Caco-2 (cell line): ENCODE measurements around the gene MIEF2. TPM values are rescaled to one million over a fixed set of nuclear protein-coding genes. Genes with fewer than 3 reads are reported as not detected.
A peak's percentile ranks its signal among the peaks of the same experiment; 100 is the strongest.

ENCODE experiments used
- BruUV-seq: library from RNA; stranded (reverse); fragments of 400-500 nt; replicated peaks from 2 replicates; lab custom pipeline; 2021; lab: Mats Ljungman, UMichigan
- CTCF ChIA-PET: fragments of 300-600 bp; sonication (Branson Sonifier 250); formaldehyde crosslinking; loops from one replicate; lab custom pipeline; 2022; ENCODE audit warnings: antibody characterized with exemption; lab: Charles Lee
- POLR2A ChIA-PET: fragments of 300-600 bp; sonication (Branson Sonifier 250); formaldehyde crosslinking; loops from one replicate; lab custom pipeline; 2022; ENCODE audit warnings: antibody characterized with exemption; lab: Charles Lee
- DNase-seq, 2 experiments: peaks; one replicate each; pipeline versions ENCODE4 v3.0.0 to v3.0.0-alpha.2; 2020 to 2022
- H3K27me3 ChIP-seq: replicated peaks from 2 replicates; pipeline ENCODE4 v1.6.0; 2011; ENCODE audit warnings: low read length; ENCODE audit not compliant: control insufficient read depth, insufficient read depth
- H3K36me3 ChIP-seq: 2 replicates; pipeline ENCODE4 v1.5.1; 2011; ENCODE audit warnings: low read length; ENCODE audit not compliant: control insufficient read depth, insufficient read depth
- H3K4me1 ChIP-seq: fragments of 250-450 bp; sonication (Bioruptor Pico); 2 replicates; pipeline ENCODE4 v1.5.1; 2020; ENCODE audit warnings: mild to moderate bottlenecking
- H3K4me3 ChIP-seq: 2 replicates; pipeline ENCODE4 v1.5.1; 2011; ENCODE audit warnings: low read depth, mild to moderate bottlenecking, control low read depth, low read length
- H3K9me3 ChIP-seq: fragments of 250-450 bp; sonication (Bioruptor Pico); 2 replicates; pipeline ENCODE4 v1.5.1; 2020; ENCODE audit warnings: mild to moderate bottlenecking, moderate library complexity
- H3K27ac Mint-ChIP-seq: one replicate; pipeline ENCODE4 v1.8.0; 2022; ENCODE audit warnings: mixed read lengths; ENCODE audit not compliant: unreplicated experiment
- H3K27me3 Mint-ChIP-seq: one replicate; pipeline ENCODE4 v1.8.0; 2022; ENCODE audit warnings: mixed read lengths; ENCODE audit not compliant: insufficient read depth, unreplicated experiment
- H3K36me3 Mint-ChIP-seq: one replicate; pipeline ENCODE4 v1.8.0; 2022; ENCODE audit warnings: mild to moderate bottlenecking, mixed read lengths; ENCODE audit not compliant: insufficient read depth, unreplicated experiment
- H3K4me1 Mint-ChIP-seq: one replicate; pipeline ENCODE4 v1.8.0; 2022; ENCODE audit warnings: low read depth, mixed read lengths; ENCODE audit not compliant: unreplicated experiment
- H3K4me3 Mint-ChIP-seq: one replicate; pipeline ENCODE4 v1.8.0; 2022; ENCODE audit warnings: mild to moderate bottlenecking, moderate library complexity, mixed read lengths; ENCODE audit not compliant: unreplicated experiment
- H3K9me3 Mint-ChIP-seq: one replicate; pipeline ENCODE4 v1.8.0; 2022; ENCODE audit warnings: mixed read lengths; ENCODE audit not compliant: unreplicated experiment
- intact Hi-C: fragments of 100-400 bp; cut with micrococcal nuclease; formaldehyde crosslinking; loops from one replicate; pipeline ENCODE4 v1.10.0; 2022; ENCODE audit not compliant: unreplicated experiment
- total RNA-seq: library from RNA; stranded (reverse); gene quantifications from 2 replicates; pipeline ENCODE4 v1.2.3, GENCODE V29; 2022
- TF ChIP-seq, protein P1 (sequence below), 2 experiments: fragments of 200-600 bp in 1 of 2; IDR thresholded peaks; 1 replicate in 1 of 2; 2 replicates in 1 of 2; pipeline versions ENCODE4 v1.5.1 to v1.8.0; 2011 to 2022; ENCODE audit warnings: antibody characterized with exemption in 1 of 2, control low read depth in 1 of 2, inconsistent platforms in 1 of 2, low read depth in 1 of 2, low read length in 1 of 2, mild to moderate bottlenecking in 1 of 2, moderate library complexity in 1 of 2; ENCODE audit not compliant: insufficient read depth in 1 of 2, severe bottlenecking in 1 of 2, unreplicated experiment in 1 of 2

MIEF2 gene
- total RNA-seq, 1 experiment from 2014 or later = 22.3 TPM

DNA sequence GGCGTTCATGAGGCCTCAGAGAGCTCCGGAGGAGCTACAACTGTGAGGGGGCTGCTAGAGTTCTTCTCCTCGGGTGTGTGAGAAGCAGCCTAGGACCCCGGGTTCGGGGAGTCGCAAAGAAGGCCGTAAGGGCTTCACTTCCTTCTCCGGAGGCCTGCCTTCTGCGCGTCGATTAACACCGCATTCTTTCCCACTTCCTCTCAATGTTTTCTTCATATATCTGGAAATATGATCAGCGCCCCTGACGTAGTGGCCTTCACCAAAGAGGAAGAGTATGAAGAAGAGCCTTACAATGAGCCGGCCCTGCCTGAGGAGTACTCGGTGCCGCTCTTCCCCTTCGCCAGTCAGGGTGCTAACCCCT, 55.1 kb downstream of the MIEF2 start:
- H3K4me3 Mint-ChIP-seq = peak overlapping the region; percentile 89
- DNase-seq = no peak
- peaks cover 56% of the 10 kb centered on the region for H3K36me3 Mint-ChIP-seq
- H3K4me3 ChIP-seq = peak overlapping the region; percentile 86
- H3K4me1 Mint-ChIP-seq = peaks cover 16% of the 10 kb centered on the region
- H3K4me1 ChIP-seq = peaks cover 12% of the 10 kb centered on the region
- POLR2A ChIA-PET = interaction anchor here (0.6 kb wide), 1 partner anchor 1071 kb away, joined by 3 read pairs; the partner anchor contains the start of gene MFAP4
- BruUV-seq = TSS peak; percentile 51
- H3K27me3 ChIP-seq = no peaks in the 10 kb centered on the region
- H3K36me3 ChIP-seq = peaks cover 2% of the 10 kb centered on the region; the same call in 1 of the 2 replicates
- TF ChIP-seq, protein P1, sequence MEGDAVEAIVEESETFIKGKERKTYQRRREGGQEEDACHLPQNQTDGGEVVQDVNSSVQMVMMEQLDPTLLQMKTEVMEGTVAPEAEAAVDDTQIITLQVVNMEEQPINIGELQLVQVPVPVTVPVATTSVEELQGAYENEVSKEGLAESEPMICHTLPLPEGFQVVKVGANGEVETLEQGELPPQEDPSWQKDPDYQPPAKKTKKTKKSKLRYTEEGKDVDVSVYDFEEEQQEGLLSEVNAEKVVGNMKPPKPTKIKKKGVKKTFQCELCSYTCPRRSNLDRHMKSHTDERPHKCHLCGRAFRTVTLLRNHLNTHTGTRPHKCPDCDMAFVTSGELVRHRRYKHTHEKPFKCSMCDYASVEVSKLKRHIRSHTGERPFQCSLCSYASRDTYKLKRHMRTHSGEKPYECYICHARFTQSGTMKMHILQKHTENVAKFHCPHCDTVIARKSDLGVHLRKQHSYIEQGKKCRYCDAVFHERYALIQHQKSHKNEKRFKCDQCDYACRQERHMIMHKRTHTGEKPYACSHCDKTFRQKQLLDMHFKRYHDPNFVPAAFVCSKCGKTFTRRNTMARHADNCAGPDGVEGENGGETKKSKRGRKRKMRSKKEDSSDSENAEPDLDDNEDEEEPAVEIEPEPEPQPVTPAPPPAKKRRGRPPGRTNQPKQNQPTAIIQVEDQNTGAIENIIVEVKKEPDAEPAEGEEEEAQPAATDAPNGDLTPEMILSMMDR (IDR thresholded peaks at IDR 0.05; ENCODE audit: insufficient read depth in 1 of 2, low read depth in 1 of 2, low read length in 1 of 2, severe bottlenecking in 1 of 2, unreplicated experiment in 1 of 2) = no peak
- peak overlapping the region; percentile 97 for H3K27ac Mint-ChIP-seq
- H3K9me3 ChIP-seq = no peaks in the 10 kb centered on the region
- no peaks in the 10 kb centered on the region for H3K27me3 Mint-ChIP-seq
- intact Hi-C loops = loop anchor here (1.0 to 2.0 kb wide), 4 partner anchors 21 to 131 kb away; partner anchors contain the start of genes MIEF2 and SHMT1
- CTCF ChIA-PET = no interaction called here
- H3K9me3 Mint-ChIP-seq = no peaks in the 10 kb centered on the region

DNA sequence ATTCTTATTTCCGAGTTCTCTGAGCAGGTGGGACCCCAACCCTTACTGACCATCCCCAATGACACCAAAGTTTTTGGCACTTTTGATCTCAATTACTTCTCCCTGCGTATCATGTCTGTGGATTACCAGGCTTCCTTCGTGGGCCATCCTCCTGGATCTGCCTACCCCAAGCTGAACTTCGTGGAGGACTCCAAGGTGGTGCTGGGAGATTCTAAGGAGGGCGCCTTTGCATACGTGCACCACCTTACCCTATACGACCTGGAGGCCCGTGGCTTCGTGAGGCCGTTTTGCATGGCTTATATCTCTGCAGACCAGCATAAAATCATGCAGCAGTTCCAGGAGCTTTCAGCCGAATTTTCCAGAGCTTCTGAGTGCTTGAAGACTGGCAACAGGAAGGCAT, 55.5 kb downstream of the MIEF2 start:
- H3K4me1 Mint-ChIP-seq = peaks cover 16% of the 10 kb centered on the region
- ChIA-PET CTCF (no interaction called here), POLR2A (interaction anchor here (0.6 kb wide), 1 partner anchor 1071 kb away, joined by 3 read pairs; the partner anchor contains the start of gene MFAP4)
- Histone ChIP-seq H3K36me3 (peaks cover 2% of the 10 kb centered on the region; the same call in 1 of the 2 replicates), H3K4me3 (peak overlapping the region; percentile 86), H3K27me3 (no peaks in the 10 kb centered on the region), H3K9me3 (no peaks in the 10 kb centered on the region), H3K4me1 (peaks cover 12% of the 10 kb centered on the region)
- H3K36me3 Mint-ChIP-seq = peaks cover 52% of the 10 kb centered on the region
- H3K9me3 Mint-ChIP-seq = no peaks in the 10 kb centered on the region
- H3K27ac Mint-ChIP-seq = peak overlapping the region; percentile 97
- no TSS peak for BruUV-seq
- no peak for DNase-seq
- TF ChIP-seq, protein P1 (IDR thresholded peaks at IDR 0.05; ENCODE audit: insufficient read depth in 1 of 2, low read depth in 1 of 2, low read length in 1 of 2, severe bottlenecking in 1 of 2, unreplicated experiment in 1 of 2) = no peak
- intact Hi-C loops = loop anchor here (1.0 to 2.0 kb wide), 4 partner anchors 21 to 131 kb away; partner anchors contain the start of genes MIEF2 and SHMT1
- H3K27me3 Mint-ChIP-seq = no peaks in the 10 kb centered on the region
- H3K4me3 Mint-ChIP-seq = peak overlapping the region; percentile 89

Other genes starting within 250 kb of the MIEF2 start
- gene ATPAF2, start 221.5 kb upstream of the MIEF2 start, total RNA-seq = 37.9 and 40.3 TPM in 2 replicates
- 12.7 and 14.0 TPM in 2 replicates for gene GID4, start 221.3 kb upstream of the MIEF2 start, total RNA-seq
- 47.9 and 54.8 TPM in 2 replicates for gene DRG2, start 172.7 kb upstream of the MIEF2 start, total RNA-seq
- gene MYO15A, start 151.9 kb upstream of the MIEF2 start, total RNA-seq = 0.21 TPM in 1 of 2 replicates, not detected in the other
- gene ALKBH5, start 76.8 kb upstream of the MIEF2 start, total RNA-seq = 99.0 and 101 TPM in 2 replicates
- gene LLGL1, start 35.0 kb upstream of the MIEF2 start, total RNA-seq = 39.5 and 41.3 TPM in 2 replicates
- gene FLII, start 1.9 kb upstream of the MIEF2 start, total RNA-seq = 343 and 392 TPM in 2 replicates
- 73.7 and 81.1 TPM in 2 replicates for gene TOP3A, start 54.3 kb downstream of the MIEF2 start, total RNA-seq
- gene SMCR8, start 54.6 kb downstream of the MIEF2 start, total RNA-seq = 28.4 TPM in 2 replicates
- 69.4 and 72.4 TPM in 2 replicates for gene SHMT1, start 102.9 kb downstream of the MIEF2 start, total RNA-seq
- not detected in 2 replicates for gene EVPLL, start 117.1 kb downstream of the MIEF2 start, total RNA-seq
- not detected in 2 replicates for gene LGALS9C, start 216.1 kb downstream of the MIEF2 start, total RNA-seq